ENCODE data around the gene TNFSF15.

DNA sequence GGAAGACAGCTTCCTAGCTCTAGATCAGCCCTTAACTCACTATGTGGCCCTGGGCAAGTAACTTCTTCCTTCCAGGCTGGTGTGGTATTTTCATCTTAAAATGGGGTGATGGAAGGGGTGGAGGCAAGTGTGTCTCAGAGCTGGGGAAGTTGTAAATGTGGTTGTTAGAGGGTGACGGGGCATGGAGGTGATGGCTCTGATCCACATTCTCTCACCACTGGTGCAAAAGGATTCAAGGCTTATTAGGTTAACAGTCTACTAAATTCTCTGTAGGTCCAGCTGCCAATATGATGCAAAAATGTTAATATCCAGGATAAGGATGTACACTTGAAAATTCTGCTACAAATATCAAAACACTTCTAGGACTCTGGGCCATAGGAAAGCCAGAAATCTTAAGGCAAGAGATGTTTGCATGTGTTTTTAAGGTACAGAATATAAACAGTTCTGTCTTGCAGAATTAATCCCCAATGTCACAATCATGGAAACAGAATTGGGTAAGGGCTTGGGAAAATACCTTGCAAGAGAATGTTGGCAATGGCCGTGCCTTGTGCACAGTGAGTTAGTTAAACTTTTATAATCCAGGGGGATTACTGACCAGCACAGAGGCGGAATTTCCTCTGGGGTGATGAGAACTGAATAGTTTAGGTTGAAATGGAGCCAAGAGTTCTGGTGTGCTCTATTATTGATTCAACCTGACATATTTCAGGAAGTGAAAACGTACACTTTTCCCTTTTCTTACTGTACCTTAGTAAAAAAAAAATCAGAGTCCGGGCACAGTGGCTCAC lies 19.8 kb downstream of the TNFSF15 start:
- TF ChIP-seq, protein P1, sequence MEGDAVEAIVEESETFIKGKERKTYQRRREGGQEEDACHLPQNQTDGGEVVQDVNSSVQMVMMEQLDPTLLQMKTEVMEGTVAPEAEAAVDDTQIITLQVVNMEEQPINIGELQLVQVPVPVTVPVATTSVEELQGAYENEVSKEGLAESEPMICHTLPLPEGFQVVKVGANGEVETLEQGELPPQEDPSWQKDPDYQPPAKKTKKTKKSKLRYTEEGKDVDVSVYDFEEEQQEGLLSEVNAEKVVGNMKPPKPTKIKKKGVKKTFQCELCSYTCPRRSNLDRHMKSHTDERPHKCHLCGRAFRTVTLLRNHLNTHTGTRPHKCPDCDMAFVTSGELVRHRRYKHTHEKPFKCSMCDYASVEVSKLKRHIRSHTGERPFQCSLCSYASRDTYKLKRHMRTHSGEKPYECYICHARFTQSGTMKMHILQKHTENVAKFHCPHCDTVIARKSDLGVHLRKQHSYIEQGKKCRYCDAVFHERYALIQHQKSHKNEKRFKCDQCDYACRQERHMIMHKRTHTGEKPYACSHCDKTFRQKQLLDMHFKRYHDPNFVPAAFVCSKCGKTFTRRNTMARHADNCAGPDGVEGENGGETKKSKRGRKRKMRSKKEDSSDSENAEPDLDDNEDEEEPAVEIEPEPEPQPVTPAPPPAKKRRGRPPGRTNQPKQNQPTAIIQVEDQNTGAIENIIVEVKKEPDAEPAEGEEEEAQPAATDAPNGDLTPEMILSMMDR (IDR thresholded peaks at IDR 0.05): no peak
- no peak for TF ChIP-seq EZH2 (IDR thresholded peaks at IDR 0.05; ENCODE audit: borderline replicate concordance, insufficient read depth, low read depth, low read length, poor library complexity, severe bottlenecking)
